ENCODE data around the gene NDFIP2.
A peak's percentile ranks its signal among the peaks of the same experiment; 100 is the strongest.

Gene NDFIP2

GRCh38 chr13:79442706-79443105 lies 38.2 kb upstream of the NDFIP2 start:
- no peak for TF ChIP-seq POLR2AphosphoS5 (IDR thresholded peaks at IDR 0.05; ENCODE audit: borderline replicate concordance, low read depth, low read length)
- no peak for TF ChIP-seq FOXP2 (optimal IDR thresholded peaks at IDR 0.05; ENCODE audit: control extremely low read depth, extremely low read length, insufficient read depth)
- no peak for TF ChIP-seq EZH2 (IDR thresholded peaks at IDR 0.05)
- H3K9ac ChIP-seq (ENCODE audit: insufficient read length) = no peak overlapping the region

GRCh38 chr13:79445968-79446645 lies 34.8 kb upstream of the NDFIP2 start:
- Histone ChIP-seq H3K36me3 (ENCODE audit: insufficient read depth, low read length) (no peaks in the 10 kb centered on the region), H3K9me3 (ENCODE audit: low read depth, low read length) (no peaks in the 10 kb centered on the region), H3K27ac (no peak overlapping the region), H3K9ac (ENCODE audit: insufficient read length) (no peak overlapping the region), H3K4me3 (no peak overlapping the region)
- no peak for DNase-seq (ENCODE audit: low read depth, low spot score)
- no peak for TF ChIP-seq POLR2AphosphoS5 (IDR thresholded peaks at IDR 0.05; ENCODE audit: borderline replicate concordance, low read depth, low read length)
- no peak for TF ChIP-seq EZH2 (IDR thresholded peaks at IDR 0.05)
- no peak for TF ChIP-seq FOXP2 (optimal IDR thresholded peaks at IDR 0.05; ENCODE audit: control extremely low read depth, extremely low read length, insufficient read depth)

More at GRCh38 chr13:79442706-79443105, 38.2 kb upstream of the NDFIP2 start:
- no peak for DNase-seq (ENCODE audit: low read depth, low spot score)
- Histone ChIP-seq H3K9me3 (ENCODE audit: low read depth, low read length) (no peaks in the 10 kb centered on the region), H3K4me3 (no peak overlapping the region), H3K36me3 (ENCODE audit: insufficient read depth, low read length) (no peaks in the 10 kb centered on the region), H3K27ac (no peak overlapping the region)

- no peak overlapping the region for H3K9ac ChIP-seq (ENCODE audit: insufficient read length)
- H3K9me3 ChIP-seq (ENCODE audit: low read depth, low read length) = no peaks in the 10 kb centered on the region
- H3K36me3 ChIP-seq (ENCODE audit: insufficient read depth, low read length) = no peaks in the 10 kb centered on the region
- no peak overlapping the region for H3K27ac ChIP-seq
- TF ChIP-seq EZH2 (IDR thresholded peaks at IDR 0.05) (no peak), FOXP2 (optimal IDR thresholded peaks at IDR 0.05; ENCODE audit: control extremely low read depth, extremely low read length, insufficient read depth) (no peak), POLR2AphosphoS5 (IDR thresholded peaks at IDR 0.05; ENCODE audit: borderline replicate concordance, low read depth, low read length) (no peak)
- DNase-seq (ENCODE audit: low read depth, low spot score) = no peak
- H3K4me3 ChIP-seq = no peak overlapping the region
These were observed 33.8 kb upstream of the NDFIP2 start for GRCh38 chr13:79447141-79447540.

GRCh38 chr13:79447741-79448140 lies 33.2 kb upstream of the NDFIP2 start:
- H3K9me3 ChIP-seq (ENCODE audit: low read depth, low read length) = no peaks in the 10 kb centered on the region
- DNase-seq (ENCODE audit: low read depth, low spot score) = no peak
- peak overlapping the region; percentile 28; the same call in 1 of the 2 replicates for H3K27ac ChIP-seq
- H3K9ac ChIP-seq (ENCODE audit: insufficient read length) = no peak overlapping the region
- TF ChIP-seq EZH2 (IDR thresholded peaks at IDR 0.05) (no peak), POLR2AphosphoS5 (IDR thresholded peaks at IDR 0.05; ENCODE audit: borderline replicate concordance, low read depth, low read length) (no peak), FOXP2 (optimal IDR thresholded peaks at IDR 0.05; ENCODE audit: control extremely low read depth, extremely low read length, insufficient read depth) (no peak)
- H3K36me3 ChIP-seq (ENCODE audit: insufficient read depth, low read length) = no peaks in the 10 kb centered on the region
- no peak overlapping the region for H3K4me3 ChIP-seq

- Histone ChIP-seq H3K27ac (peak overlapping the region; percentile 28; the same call in 1 of the 2 replicates), H3K9me3 (ENCODE audit: low read depth, low read length) (no peaks in the 10 kb centered on the region), H3K36me3 (ENCODE audit: insufficient read depth, low read length) (no peaks in the 10 kb centered on the region), H3K4me3 (no peak overlapping the region), H3K9ac (ENCODE audit: insufficient read length) (no peak overlapping the region)
- TF ChIP-seq FOXP2 (optimal IDR thresholded peaks at IDR 0.05; ENCODE audit: control extremely low read depth, extremely low read length, insufficient read depth) (no peak), EZH2 (IDR thresholded peaks at IDR 0.05) (no peak), POLR2AphosphoS5 (IDR thresholded peaks at IDR 0.05; ENCODE audit: borderline replicate concordance, low read depth, low read length) (no peak)
- DNase-seq (ENCODE audit: low read depth, low spot score) = no peak
These were observed 32.5 kb upstream of the NDFIP2 start for GRCh38 chr13:79448413-79448812.

- TF ChIP-seq POLR2AphosphoS5 (IDR thresholded peaks at IDR 0.05; ENCODE audit: borderline replicate concordance, low read depth, low read length) (no peak), FOXP2 (optimal IDR thresholded peaks at IDR 0.05; ENCODE audit: control extremely low read depth, extremely low read length, insufficient read depth) (no peak), EZH2 (IDR thresholded peaks at IDR 0.05) (no peak)
- no peaks in the 10 kb centered on the region for H3K36me3 ChIP-seq (ENCODE audit: insufficient read depth, low read length)
- DNase-seq (ENCODE audit: low read depth, low spot score) = no peak
- peak overlapping the region; percentile 73; the same call in 1 of the 2 replicates for H3K27ac ChIP-seq
- H3K9ac ChIP-seq (ENCODE audit: insufficient read length) = no peak overlapping the region
- peak overlapping the region; percentile 38 for H3K4me3 ChIP-seq
- no peaks in the 10 kb centered on the region for H3K9me3 ChIP-seq (ENCODE audit: low read depth, low read length)
These were observed 30.8 kb upstream of the NDFIP2 start for GRCh38 chr13:79450110-79450509.

GRCh38 chr13:79451500-79451962 lies 29.4 kb upstream of the NDFIP2 start:
- TF ChIP-seq POLR2AphosphoS5 (IDR thresholded peaks at IDR 0.05; ENCODE audit: borderline replicate concordance, low read depth, low read length) = no peak
- no peak for TF ChIP-seq FOXP2 (optimal IDR thresholded peaks at IDR 0.05; ENCODE audit: control extremely low read depth, extremely low read length, insufficient read depth)
- TF ChIP-seq EZH2 (IDR thresholded peaks at IDR 0.05) = no peak
- no peak for DNase-seq (ENCODE audit: low read depth, low spot score)
- H3K36me3 ChIP-seq (ENCODE audit: insufficient read depth, low read length) = no peaks in the 10 kb centered on the region
- no peak overlapping the region; the same call in 1 of the 2 replicates for H3K4me3 ChIP-seq
- peak overlapping the region; percentile 82 for H3K27ac ChIP-seq
- H3K9me3 ChIP-seq (ENCODE audit: low read depth, low read length) = no peaks in the 10 kb centered on the region
- H3K9ac ChIP-seq (ENCODE audit: insufficient read length) = no peak overlapping the region

GRCh38 chr13:79452239-79452913 lies 28.6 kb upstream of the NDFIP2 start:
- TF ChIP-seq FOXP2 (optimal IDR thresholded peaks at IDR 0.05; ENCODE audit: control extremely low read depth, extremely low read length, insufficient read depth) (no peak), POLR2AphosphoS5 (IDR thresholded peaks at IDR 0.05; ENCODE audit: borderline replicate concordance, low read depth, low read length) (no peak), EZH2 (IDR thresholded peaks at IDR 0.05) (no peak)
- H3K4me3 ChIP-seq = peak overlapping the region; percentile 31; the same call in 1 of the 2 replicates
- no peaks in the 10 kb centered on the region for H3K36me3 ChIP-seq (ENCODE audit: insufficient read depth, low read length)
- H3K9me3 ChIP-seq (ENCODE audit: low read depth, low read length) = no peaks in the 10 kb centered on the region; the same call in 1 of the 2 replicates
- peak overlapping the region; percentile 82 for H3K27ac ChIP-seq
- H3K9ac ChIP-seq (ENCODE audit: insufficient read length) = no peak overlapping the region
- DNase-seq (ENCODE audit: low read depth, low spot score) = no peak

Measured in SK-N-MC (cell line).